GDM1 (cell line): ENCODE data around the gene GRIN1.

Experiments used
- DNase-seq: peaks from one replicate; lab custom pipeline; 2025; lab: John Stamatoyannopoulos, UW

GRIN1 gene

DNA sequence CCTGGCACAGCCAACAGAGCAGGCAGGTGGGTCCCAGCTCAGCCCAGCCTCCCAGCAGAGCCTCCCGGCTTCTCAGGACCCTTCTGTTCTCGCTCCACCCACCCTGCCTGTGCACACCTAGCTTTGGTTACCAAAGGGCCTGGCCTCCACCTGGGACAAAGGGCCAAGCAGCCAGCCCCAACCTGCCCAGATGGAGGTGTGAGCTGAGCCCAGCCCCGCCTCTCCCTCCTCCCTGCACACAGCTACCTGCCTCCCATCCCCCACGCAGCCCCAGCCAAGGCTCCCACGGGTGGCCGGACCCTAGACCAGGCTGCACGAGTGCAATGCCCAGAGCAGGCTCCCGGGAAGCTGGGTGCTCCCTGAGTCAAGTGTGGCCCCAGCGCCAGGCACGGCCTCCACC is 56.0 kb downstream of the GRIN1 start:
- no peak for DNase-seq

DNA sequence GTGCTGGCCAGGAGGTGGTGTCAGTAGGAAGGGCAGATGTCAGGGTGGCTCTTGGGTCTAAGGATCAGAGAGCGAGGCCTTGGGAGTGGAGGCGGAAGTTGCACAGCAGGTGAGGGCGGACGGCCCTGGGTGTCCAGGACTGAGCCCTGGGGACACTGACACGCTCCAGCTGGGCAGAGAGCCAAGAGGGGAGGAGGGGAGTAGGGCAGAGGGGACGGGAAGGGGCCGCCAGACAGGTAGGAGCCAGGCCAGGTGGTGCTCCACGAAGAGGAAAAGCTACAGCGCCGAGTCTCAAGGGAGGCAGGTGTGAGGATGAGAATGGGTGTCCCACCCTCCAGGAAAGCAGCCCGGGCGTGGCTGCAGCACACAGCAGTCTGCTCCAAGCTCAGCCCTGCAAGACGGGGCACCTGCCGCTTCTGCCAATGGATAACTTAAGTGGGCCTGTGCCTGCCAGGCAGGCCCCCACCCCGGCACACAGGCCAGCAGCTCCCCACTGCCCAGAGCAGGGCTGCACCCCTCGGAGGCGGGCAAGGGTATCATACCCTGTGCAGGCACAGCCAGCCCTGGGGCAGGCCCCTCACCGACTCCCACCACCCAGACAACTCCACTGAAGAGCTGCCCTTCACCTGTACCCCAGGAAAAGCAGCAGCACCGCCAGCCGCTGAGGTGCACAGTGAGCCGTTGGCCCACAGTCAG is 56.7 kb downstream of the GRIN1 start:
- no peak for DNase-seq

DNA sequence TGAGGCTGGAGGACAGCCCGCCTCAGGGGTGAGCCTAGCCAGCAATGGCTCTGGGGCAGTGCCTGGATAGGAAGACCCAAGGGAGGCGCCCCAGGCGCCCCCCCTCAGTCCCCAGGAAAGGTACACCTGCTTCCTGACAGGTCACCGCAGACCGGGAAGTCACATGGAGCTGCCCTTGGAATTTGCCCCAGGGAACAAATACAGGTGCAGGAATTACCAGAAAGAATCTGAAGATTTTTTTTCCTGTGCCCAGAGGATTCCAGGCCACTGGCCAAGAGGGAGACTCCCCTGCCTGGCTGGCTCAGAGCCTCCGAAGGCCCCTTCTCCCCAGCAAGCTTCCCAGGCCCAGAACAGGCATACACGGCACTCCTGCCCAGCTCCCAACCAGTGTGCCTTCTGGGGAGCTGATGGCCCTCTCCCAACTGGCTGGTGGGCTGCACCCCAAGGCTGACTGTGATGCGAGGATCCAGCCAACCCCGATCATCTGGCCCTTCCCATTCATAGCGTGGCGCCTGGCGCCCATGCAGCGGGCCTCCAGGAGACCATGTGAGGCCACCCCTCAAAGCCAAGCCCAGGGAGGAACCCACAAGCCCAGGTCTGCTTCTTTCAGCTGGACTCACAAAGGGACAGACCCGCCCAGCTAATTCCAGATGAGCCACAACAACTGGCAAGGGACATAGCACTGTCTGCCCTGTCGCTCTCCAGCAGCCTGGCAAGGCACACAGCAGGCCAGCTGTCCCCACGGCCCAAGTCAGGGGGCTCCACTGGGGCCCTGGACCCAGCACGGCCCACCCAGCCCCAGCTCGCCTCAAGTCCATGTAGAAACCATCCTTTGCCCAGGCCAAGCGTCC is 59.3 kb downstream of the GRIN1 start:
- DNase-seq: no peak

DNA sequence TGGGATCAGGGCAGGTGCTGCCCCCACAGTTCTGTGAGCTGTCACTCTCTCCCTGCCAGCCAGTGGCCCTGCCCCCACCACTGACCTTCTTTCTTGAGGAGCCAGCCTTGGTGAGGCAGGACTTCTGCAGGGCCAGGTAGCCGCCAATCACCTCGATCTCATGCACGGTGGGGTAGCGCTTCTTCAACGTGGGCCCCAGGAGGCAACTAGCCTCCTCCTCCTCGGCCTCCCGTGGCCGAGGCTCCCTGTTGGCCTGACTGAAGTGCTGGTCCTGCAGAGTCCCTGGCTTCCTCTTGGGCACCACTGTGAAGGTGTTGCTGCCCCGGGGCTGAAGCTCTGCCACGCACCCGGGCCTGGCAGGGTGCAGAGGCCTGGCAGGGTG is 59.9 kb downstream of the GRIN1 start:
- no peak for DNase-seq

DNA sequence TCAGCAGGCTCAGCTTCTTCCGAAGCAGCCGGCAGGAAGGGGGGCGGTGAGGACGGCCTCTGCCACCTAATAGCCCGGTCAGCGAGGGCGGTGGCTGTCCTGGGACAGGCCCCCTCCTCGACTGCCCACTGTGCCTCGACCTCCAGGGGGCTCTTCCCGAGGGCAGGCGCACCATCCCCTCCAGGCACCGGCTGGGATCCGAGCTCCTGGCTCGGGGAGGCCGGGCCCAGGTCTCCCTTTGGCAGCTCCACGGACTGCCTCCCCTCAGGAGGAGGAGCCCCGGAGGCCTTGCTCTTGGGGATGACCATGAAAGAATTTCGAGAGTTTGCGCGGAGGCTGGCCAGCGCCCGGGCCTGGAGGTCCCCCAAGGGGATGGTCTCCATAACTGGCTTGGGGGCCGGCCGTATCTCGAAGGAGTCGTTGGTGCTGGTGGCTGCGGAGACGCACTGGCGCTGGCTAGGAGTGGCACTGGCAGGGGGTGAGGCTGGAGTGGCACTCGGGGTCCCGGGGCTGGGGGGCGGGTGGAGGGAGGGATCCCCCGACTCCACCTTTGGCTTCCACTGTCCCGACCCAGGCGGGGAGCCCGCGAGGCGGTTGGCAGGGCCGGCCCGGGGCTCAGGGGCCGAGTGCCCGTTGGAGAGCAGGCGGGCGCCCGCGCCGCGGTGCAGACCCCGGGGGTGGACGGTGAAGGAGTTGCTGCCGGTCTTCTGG is 60.6 kb downstream of the GRIN1 start:
- DNase-seq: no peak

DNA sequence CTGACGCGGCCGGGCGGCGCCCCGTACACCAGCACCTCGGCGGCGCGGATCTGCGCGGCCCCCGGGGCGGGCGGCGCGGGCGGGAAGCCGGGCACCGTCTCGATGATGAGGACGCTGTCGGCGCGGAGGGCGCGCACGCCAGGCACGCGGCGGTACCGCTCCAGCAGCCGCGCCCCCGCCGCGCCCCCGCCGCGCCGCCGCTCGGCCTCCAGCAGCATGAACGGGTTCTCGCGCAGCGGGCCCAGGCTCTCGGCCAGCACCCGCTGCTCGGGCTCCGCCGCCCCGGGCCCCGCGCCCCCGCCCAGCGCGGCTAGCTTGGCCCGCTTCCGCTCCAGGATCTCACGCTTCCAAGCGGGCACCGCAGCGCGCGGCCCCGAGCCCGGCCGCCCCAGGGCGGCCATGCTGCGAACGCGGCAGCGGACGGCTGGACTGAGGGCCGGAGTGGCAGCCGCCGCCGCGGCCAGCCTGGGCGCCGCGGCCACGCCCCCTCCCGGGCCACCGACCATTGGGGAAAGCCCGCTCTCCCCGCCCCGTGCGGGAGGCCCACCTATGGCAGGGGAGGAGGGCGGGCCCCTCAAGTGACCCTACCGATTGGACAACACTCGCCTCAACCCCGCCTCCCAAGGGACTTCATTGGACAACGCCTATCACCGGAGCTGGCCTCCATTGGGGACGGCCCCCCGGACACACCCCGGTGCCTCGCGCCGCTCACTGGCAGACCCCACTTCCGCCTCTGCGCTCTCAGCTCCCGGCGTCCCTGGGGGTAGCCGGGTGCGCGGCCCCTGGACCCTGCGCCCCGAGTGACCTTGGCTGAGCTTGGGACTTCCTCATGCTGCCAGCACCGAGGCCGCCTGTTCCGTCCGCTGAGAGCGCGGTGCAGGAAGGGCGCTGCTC is 61.6 kb downstream of the GRIN1 start, which contains the start of gene TPRN:
TSS of gene TPRN (minus strand) at position 431 of the 894 bp plus-strand sequence. CDS start at position 401, 30 bp downstream.
- peak; percentile 97 for DNase-seq

DNA sequence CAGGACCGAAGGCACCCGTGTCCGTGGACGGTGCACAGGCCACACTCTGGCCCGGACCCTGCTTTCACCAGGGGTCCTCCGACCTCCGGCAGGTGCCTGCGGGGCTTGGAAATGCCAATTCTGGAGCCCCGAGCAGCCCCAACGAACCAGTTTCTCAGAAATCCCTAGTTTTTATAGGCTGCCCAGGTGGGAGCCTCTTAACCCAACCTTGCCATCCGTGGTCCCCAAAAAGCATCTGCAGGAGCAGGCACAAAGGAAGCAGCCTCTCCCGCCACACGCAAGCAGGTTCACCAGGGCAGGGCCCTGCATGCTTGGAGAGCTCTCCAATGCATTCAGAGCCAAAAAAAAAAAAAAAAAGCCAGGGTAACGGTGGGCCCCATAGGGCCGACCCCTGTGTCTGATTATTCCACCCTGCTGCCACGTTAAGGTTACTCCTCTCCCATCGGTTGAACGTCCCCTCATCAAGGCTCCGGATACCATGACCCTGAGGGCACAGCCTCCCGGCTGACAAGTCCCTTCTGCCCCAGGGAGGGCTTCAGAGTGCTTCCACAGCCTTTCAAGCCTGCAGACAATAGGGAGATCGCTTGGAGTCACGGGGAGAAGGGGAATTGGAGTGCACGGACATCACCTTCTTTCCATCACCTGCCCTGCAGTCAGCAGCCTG is 62.4 kb downstream of the GRIN1 start:
- no peak for DNase-seq

DNA sequence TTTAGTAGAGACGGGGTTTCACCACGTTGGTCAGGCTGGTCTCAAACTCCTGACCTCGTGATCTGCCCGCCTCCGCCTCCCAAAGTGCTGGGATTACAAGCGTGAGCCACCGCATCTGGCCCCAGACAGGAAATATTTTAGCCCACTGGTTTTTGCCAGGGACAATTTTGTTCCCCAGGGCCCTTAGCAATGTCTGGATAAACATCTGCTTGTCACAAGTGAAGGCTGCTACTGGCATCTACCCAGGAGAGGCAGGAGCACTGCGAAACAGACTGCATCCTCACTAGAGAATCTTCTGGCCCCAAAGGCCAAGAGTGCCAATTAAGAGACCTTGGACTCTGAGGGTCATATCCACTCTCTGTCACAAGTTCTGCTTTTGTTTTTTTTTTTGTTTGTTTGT is 64.0 kb downstream of the GRIN1 start:
- DNase-seq: no peak

DNA sequence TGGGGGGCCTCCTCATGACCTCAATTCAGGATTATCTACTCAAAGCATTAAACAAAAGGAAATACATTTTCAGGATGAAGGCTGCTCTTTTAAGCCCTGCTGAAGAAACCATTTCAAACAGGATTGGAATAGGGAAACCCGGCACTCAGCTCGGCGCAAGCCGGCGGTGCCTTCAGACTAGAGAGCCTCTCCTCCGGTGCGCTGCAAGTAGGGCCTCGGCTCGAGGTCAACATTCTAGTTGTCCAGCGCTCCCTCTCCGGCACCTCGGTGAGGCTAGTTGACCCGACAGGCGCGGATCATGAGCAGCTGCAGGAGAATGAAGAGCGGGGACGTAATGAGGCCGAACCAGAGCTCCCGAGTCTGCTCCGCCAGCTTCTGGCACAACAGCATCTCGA is 65.8 kb downstream of the GRIN1 start:
- no peak for DNase-seq

DNA sequence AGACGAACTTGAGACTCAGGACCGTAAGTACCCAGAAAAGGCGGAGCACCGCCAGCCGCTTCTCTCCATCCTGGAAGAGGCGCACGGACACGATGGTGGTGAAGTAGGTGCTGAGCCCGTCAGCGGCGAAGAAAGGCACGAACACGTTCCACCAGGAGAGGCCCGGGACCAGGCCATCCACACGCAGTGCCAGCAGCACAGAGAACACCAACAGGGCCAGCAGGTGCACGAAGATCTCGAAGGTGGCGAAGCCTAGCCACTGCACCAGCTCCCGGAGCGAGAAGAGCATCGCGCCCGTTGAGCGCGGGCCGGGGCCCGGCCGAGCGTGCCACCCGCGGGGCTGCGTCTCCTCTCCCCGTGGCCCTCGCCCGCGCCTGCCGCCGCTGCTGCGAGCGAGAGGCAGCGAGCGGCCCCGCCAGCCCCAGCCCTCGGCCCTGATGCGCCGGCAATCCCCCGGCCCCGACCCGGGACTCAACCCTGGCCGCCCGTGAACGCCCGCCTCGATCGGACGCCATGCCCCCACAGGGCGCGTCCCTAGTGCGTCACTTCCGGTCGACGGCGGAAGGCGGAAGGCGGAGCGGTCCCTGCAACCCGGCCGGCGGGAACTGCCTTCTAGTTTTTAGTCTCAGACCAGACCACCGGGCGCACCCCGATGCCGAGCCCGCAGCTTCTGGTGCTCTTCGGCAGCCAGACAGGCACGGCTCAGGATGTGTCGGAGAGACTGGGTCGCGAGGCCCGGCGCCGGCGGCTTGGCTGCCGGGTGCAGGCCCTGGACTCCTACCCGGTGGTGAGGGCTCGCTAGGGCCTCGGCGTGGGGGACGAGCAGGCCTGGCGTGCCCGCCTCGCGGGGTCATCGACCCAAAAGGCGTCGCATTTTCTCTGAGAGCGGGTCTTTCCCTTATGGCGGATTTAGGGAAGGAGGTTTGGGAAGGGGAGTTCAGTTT is 66.4 kb downstream of the GRIN1 start, which contains the start of the genes NDOR1 and TMEM203:
TSS of gene NDOR1 (plus strand) at position 575 of the 944 bp plus-strand sequence. CDS start at position 653, 78 bp downstream.
TSS of gene TMEM203 (minus strand) at position 523 of the 944 bp plus-strand sequence. CDS start at position 289, 234 bp downstream.
- peak; percentile 64 for DNase-seq

DNA sequence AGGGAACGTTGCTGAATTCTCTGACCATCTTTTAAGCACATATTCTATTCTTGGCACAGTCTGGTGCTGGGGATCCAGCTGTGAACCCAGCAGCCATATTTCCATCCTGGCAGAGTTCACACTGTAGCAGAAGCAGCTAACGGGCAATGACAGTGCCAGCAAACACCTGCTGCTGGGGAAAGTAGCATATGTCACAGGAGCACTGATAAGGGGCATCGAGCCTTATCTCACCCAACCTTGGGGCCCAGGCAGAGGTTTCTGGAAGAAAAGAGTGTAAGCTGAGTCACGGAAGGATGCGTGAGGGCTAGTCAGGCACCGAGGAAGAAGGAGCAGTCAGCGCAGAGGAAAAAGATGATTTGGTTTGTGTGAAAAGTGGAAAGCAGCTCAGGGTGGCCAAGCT is 67.6 kb downstream of the GRIN1 start:
- no peak for DNase-seq

DNA sequence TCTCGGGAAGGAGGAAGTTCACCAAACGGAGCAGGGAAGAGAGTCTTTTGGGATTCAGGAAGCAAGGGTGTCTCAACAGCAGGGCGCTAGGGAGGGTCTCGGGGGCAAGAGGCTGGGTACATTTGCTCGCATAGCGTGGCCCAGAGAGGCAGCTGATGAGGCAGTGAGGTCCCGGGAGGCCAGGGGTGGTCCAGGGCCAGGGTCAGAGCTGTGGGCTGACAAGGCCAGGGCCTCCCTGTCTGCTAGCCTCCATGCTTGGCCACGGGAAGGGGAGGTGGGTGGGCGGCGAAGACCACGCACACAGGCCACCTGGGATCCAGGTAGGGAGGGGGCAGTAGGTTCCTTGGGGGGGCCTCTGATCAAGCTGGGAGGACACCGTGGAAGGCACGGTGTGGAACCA is 72.6 kb downstream of the GRIN1 start:
- no peak for DNase-seq

DNA sequence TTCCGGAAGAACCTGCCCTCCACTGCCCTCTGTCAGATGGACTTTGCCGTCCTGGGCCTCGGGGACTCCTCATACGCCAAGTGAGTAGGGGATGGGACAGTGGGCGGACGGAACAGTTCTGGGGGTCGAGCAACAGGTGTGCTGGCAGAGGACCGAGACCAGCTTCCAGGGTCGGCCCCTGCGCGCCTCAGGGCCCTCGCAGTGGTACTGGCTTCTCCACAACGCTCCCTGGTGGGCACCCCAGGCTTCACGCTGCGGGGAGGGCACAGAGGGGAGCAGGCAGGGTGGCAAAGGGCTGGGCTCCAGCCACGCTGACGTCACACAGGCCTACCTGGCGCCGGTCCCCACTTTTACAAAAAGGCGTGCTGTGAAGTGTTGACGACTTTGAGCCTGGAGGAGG is 73.6 kb downstream of the GRIN1 start:
- DNase-seq: no peak

DNA sequence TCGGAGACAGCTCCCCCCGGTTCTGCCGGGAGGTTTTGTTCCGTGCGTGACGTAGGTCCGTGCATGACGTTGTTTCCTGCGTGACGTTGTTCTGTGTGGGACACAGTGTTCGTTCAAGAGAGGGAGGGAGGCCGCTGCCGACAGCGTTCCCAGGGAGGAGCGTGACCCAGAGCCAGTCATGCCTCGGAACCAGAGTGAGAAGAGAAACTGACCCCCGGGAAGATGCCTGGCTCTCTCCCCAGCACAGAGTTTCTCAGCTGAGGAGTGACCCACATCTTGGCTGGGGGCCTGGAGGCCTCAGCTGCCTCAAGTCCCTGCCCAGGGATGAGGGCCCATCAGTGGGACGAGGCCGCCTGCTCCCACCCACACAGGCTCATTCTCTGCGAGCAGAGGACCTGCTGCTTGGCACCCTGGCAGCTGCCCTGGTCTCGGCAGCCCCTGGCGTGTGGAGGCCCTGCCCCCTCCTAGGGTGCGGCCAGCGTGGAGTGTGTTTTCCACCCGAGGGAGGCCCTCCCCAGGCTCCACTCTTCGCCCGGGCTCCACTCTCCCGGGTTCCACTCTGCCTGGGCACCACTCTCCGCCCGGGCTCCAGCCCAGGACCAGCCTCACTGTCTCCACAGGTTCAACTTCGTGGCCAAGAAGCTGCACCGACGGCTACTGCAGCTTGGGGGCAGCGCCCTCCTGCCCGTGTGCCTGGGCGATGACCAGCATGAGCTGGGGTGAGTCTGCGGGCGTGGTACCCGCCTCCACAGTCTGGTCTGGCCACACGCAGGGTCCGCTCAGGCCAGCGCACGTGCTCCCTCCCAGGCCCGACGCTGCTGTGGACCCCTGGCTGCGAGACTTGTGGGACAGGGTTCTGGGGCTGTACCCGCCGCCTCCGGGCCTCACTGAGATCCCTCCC is 74.5 kb downstream of the GRIN1 start:
- DNase-seq: no peak

DNA sequence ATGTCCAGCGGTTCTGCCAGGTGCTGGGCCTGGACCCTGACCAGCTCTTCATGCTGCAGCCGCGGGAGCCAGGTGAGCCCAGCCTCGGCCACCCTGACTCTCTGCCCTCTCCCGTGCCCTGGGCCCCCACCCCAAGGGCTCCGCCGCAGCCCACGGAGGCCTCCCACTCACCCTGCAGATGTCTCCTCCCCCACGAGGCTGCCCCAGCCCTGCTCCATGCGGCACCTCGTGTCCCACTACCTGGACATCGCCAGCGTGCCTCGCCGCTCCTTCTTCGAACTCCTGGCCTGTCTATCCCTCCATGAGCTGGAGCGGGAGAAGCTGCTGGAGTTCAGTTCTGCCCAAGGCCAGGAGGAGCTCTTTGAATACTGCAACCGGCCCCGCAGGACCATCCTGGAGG is 75.7 kb downstream of the GRIN1 start:
- DNase-seq: no peak

DNA sequence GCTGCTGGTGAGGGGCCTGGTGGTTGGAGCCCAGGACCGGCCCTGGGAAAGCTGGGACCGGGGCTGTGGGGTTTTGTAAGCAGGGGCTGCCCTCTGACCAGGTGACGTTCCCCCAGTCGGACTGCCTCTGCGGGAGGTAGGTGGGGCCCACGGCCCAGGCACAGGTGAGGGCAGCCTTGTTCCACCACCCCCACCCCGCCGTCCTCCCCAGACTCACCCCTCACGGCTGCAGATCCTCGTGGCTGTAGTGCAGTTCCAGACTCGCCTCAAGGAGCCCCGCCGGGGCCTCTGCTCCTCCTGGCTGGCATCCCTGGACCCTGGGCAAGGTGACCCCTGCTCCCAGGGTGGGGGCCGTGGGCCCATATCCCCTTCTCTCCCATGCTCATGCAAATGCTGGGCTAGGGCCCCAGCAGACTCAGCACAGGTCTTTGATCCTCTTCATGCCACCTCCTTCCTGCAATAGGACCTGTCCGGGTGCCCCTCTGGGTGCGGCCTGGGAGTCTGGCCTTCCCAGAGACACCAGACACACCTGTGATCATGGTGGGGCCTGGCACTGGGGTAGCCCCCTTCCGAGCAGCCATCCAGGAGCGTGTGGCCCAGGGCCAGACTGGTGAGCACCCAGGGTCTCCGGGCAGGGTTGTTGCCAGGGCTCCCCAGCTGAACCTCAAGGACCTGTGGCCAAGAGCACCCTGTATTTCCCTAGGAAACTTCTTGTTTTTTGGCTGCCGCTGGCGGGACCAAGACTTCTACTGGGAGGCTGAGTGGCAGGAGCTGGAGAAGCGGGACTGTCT is 76.4 kb downstream of the GRIN1 start:
- DNase-seq: no peak

DNA sequence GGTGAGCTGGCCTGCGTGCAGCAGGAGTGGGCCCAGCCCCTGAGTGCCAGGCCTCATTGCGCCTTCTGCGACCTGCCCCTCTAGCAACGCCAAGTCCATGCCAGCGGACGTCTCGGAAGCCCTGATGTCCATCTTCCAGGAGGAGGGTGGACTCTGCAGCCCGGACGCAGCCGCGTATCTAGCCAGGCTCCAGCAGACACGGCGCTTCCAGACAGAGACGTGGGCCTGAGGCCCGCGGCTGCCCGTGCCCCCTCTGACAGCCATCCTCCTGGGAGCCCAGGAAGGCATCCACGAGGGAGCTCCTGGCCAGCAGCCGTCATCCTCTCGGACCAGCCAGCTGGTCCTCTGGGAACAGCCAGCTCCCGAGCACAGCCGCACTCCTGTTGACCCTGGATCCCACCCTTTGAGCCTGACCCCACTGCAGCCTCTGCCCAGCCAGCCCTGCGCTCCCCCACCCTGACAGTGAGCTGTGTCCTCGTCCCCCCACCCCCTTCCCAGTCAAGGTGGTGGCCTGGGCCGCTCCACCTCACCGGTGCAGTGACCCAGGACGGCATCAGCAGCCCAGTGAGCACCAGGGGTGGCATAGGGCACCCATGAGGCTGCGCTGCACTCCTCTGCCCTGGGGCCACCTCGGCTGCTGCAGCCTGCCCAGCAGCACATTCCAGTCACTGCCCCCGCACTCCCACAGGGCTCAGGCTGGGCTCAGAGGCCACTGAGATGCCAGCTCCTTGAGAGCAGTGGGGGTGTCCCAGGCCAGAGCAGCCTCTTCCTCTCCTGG is 77.4 kb downstream of the GRIN1 start:
- DNase-seq: no peak
